Stimulated activated CD8-positive, alpha-beta memory T cell treated with anti-CD3 and anti-CD28 coated beads, Interleukin-15, amount 100 ng/mL, for 1 hour (primary cell): Measurements from ENCODE around the gene KRT9.
"Not testable (repeated sequence)": the region's sequence is repeated elsewhere in the genome, so short reads cannot be mapped to it uniquely, and the experiment has no call there.

Experiments
- DNase-seq: peaks from one replicate; pipeline ENCODE4 v3.0.0-alpha.2; 2020; ENCODE audit warnings: low read depth

Gene KRT9

GRCh38 chr17:41579484-41580243, 7.8 kb upstream of the KRT9 start:
- peak; percentile 27 for DNase-seq

GRCh38 chr17:41578971-41579370, 7.1 kb upstream of the KRT9 start:
- DNase-seq, result no peak

GRCh38 chr17:41578538-41578937, 6.7 kb upstream of the KRT9 start:
- no peak for DNase-seq

GRCh38 chr17:41576740-41577139, 4.9 kb upstream of the KRT9 start:
- DNase-seq, result not testable (repeated sequence)

GRCh38 chr17:41575336-41575735, 3.5 kb upstream of the KRT9 start:
- DNase-seq, result no peak

DNA sequence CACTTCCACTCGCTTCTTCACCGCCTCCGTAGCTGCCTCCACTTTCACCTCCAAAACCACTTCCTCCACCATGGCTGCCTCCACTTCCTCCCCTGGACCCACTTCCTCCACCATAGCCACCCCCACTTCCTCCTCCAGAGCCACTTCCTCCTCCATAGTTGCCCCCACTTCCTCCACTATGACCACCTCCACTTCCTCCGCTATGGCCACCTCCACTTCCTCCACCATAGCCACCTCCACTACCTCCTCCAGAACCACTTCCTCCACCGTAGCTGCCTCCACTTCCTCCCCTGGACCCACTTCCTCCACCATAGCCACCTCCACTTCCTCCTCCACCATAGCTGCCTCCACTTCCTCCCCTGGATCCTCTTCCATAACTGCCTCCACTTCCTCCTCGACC, 4.5 kb downstream of the KRT9 start:
- DNase-seq, result no peak

DNA sequence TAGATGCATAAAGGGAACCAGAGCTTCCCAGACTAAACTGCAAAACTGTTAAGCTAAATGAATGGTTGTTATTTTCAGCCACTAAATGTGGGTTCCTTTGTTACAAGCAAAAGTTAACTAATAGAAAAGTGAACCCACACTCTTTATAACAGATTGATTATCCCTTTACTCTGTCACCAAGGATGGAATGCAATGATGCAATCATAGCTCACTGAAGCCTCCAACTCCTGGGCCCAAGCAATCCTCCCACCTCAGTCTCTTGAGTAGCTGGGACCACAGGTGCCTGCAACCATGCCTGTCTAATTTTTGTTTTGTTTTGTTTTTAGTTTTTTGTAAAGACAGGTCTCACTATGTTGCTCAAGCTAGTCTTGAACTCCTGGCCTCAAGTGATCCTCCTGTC, 6.5 kb downstream of the KRT9 start:
- DNase-seq, result no peak

GRCh38 chr17:41563607-41564170, 8.2 kb downstream of the KRT9 start:
- no peak for DNase-seq

DNA sequence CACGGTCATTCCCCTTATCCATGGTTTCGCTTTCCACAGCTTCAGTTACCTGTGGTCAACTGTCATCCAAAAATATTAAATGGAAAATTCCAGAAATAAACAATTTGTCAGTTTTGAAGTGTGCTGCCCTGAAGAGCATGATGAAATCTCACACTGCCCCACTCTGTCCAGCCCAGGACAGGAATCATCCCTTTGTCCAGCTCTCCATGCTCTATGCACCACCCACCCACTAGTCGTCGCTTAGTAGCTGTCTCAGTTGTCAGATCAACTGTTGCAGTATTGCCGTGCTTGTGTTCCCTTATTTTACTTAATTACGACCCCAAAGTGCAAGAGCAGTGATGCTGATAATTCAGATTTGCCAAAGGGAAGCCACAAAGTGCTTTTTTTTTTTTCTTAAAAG, 10.3 kb downstream of the KRT9 start:
- no peak for DNase-seq

- DNase-seq, result no peak
Observed at GRCh38 chr17:41559548-41559947, 12.3 kb downstream of the KRT9 start.

- DNase-seq, result no peak
Observed at GRCh38 chr17:41556931-41557330, 14.9 kb downstream of the KRT9 start.

DNA sequence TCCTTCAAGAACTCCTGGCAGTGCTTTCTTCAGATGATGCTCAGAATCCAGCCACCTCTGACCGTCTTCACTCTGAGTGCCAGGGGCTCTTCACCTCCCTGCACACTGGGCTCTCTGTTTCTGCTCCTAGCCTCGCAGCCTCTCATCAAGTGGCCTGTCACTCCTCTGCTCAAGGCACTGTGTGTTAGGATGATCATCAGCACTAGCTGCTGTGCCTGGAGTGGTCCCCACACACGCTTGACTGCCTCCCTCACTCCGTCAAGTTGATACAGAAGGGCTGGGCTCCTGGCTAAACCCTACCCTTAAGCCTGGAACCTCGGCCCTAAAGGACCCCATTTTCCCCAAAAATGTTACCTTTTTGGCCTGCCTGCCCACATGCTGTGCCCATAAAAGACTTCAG, 15.6 kb downstream of the KRT9 start:
- DNase-seq, result no peak

GRCh38 chr17:41555105-41555887, 16.6 kb downstream of the KRT9 start:
- no peak for DNase-seq

DNA sequence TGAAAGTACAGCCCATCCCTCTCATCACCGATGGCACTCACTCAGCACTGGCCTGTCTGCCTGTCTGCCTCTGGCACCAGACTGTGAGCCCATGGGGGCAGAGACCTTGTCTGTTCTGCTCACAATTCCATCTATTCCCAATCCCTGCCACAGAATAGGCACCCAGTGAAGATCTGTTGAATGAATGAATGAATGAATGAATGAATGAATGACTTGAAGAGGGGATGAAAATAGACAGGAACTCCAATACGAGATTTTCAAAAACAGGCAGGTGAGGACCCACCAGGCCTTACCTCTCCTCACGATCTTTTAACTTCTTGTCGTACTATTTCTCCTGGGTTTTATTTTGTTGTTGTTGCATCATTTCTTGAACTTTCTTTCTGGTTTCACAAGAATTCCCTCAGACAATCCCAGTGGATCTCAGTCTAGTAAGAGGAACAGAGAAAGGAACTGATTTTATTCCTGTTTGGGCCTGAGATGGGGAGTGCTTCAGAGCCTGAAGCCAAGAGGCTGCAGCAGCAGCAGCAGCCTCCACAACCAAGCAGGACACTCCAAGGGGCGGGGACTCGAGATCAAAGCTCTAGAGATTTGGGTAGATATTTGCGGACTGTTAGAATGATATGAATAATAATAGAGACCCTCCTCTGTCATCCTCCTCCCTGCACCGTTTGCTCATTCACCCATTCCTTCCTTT, 17.7 kb downstream of the KRT9 start:
- DNase-seq, result no peak

DNA sequence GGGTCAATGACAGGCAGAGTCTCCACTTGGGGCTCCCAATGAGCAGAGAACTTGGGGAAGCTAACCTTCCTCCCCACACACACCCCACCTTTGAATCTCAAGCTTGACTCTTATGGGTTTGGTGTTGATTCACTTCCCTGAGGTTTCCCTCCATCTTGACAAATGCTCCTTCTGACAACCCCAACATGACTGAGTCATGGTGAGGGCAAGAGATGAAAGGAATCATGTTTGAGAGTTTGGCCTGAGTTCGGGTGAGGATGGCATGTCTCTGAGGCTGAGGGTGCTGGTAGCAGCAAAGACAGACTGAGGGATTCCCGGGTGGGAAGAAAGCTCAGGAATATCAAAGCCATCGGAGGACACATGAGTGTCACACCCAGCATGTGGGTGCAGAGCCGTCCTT, 18.7 kb downstream of the KRT9 start:
- no peak for DNase-seq

GRCh38 chr17:41552455-41552854, 19.4 kb downstream of the KRT9 start:
- DNase-seq, result no peak

GRCh38 chr17:41551365-41551764, 20.5 kb downstream of the KRT9 start:
- no peak for DNase-seq

- no peak for DNase-seq
Observed at GRCh38 chr17:41549596-41550039, 22.2 kb downstream of the KRT9 start.

GRCh38 chr17:41548844-41549595, 22.8 kb downstream of the KRT9 start:
- peak; percentile 77 for DNase-seq

DNA sequence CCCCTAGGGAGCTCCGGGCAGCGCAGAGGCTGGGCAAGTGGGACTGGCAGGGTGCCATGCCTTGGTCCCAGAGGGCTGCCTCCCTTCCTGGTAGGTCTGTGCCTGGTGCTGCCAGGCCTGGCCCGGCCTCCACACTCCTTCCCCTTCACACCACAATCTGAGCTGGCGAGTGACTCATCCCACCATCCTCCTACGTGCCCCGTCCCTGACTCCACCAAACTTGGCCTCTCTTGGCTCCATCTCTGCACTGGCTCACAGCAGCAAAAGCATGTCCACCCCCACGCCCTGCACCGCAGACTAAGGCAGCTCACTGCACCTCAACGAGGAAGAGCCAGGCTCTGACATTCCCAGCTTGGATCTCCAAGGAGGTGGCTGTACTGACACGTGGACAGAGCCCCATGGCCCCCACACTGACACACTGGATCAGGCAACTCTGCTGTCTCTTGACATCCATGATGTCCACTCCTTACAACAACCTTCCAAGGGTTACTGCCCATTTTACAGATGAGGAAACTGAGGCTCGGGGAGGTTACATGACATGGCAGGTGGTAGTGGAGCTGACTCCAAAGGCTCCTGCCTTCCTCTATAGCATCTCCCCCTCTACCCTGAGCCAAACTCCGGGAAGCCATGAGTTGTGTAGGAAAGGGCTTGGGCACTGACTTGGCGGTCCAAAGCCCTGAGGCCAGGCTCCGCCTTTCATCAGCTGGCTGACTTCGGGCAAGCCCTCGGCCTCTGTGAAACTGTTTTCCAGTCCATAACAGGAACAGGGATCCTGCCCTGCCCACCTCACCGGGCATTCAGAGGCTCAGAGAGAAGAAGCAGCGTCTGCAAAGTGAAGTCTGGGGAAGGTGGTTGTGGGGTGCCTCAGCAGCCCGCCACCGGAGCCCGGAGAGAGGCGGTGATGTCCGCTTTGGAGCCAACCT, 23.7 kb downstream of the KRT9 start:
- DNase-seq, result peak; percentile 4

DNA sequence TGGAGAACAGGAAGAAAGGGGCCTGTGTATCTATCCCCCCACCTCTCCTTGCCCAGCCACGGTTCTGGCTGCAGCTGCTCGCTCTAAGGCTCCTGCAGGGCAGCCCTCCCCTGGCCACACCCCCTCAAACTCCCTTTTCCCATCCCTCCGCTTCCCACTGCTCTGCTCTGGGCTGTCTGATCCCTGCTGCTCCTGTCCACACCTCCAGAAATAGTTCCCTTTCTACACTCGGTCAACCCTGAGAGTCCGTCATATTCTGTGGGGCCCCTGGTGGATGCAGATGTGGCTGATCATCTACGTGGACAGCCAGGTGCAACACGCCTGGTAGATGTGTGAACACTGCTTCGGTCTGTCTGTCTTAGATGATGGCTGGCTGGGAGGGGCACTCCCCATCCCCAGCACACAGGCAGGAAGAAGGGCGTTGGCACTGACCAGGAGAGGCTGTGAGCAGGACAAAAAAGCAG, 24.4 kb downstream of the KRT9 start:
- no peak for DNase-seq
